H1 (cell line): Measurements from ENCODE around the gene CTSH. TPM values are rescaled to one million over a fixed set of nuclear protein-coding genes. Genes with fewer than 3 reads are reported as not detected.

Experiments used
- CTCF ChIA-PET: fragments of 300-600 bp; sonication (Branson Sonifier 250); formaldehyde crosslinking; loops from one replicate; lab custom pipeline; 2021; ENCODE audit not compliant: partially characterized antibody; lab: Charles Lee
- POLR2A ChIA-PET: fragments of 300-600 bp; sonication (Branson Sonifier 250); formaldehyde crosslinking; loops from one replicate; lab custom pipeline; 2021; ENCODE audit warnings: inconsistent platforms; ENCODE audit not compliant: partially characterized antibody; lab: Charles Lee
- DNase-seq, 2 experiments: peaks; one replicate each; pipeline versions ENCODE4 v3.0.0 to v3.0.0-alpha.2; 2010 to 2022; ENCODE audit warnings: low spot score in 2 of 2, low read depth in 1 of 2, mixed read lengths in 1 of 2
- FAIRE-seq: peaks from 2 replicates; lab custom pipeline; 2011; peaks lifted over from hg19 to GRCh38; lab: Jason Lieb, UNC
- H2AFZ ChIP-seq: 2 replicates; pipeline ENCODE4 v1.8.1; 2012; ENCODE audit warnings: low read length, inconsistent platforms
- H2AK5ac ChIP-seq: 2 replicates; pipeline ENCODE4 v1.6.1; 2013; ENCODE audit warnings: low read depth, low read length
- H2BK120ac ChIP-seq: replicated peaks from 2 replicates; pipeline ENCODE3; 2013; ENCODE audit warnings: low read depth, low read length, inconsistent platforms
- H2BK12ac ChIP-seq: 2 replicates; pipeline ENCODE4 v1.6.1; 2013; ENCODE audit warnings: low read depth, low read length
- H2BK15ac ChIP-seq: 2 replicates; pipeline ENCODE4 v1.6.1; 2013; ENCODE audit warnings: low read length
- H2BK20ac ChIP-seq: 2 replicates; pipeline ENCODE4 v1.6.1; 2013; ENCODE audit warnings: low read length
- H2BK5ac ChIP-seq: 2 replicates; pipeline ENCODE4 v1.6.1; 2013; ENCODE audit warnings: low read depth, low read length
- H3K14ac ChIP-seq: 2 replicates; pipeline ENCODE4 v1.6.1; 2013; ENCODE audit warnings: inconsistent platforms; ENCODE audit not compliant: insufficient read length
- H3K18ac ChIP-seq: 2 replicates; pipeline ENCODE4 v1.6.1; 2013; ENCODE audit warnings: low read length; ENCODE audit errors: extremely low read depth
- H3K23ac ChIP-seq: 2 replicates; pipeline ENCODE4 v1.6.1; 2013; ENCODE audit warnings: inconsistent platforms; ENCODE audit not compliant: insufficient read length
- H3K23me2 ChIP-seq: 2 replicates; pipeline ENCODE4 v1.6.1; 2013; ENCODE audit warnings: low read depth, low read length
- H3K27ac ChIP-seq: 2 replicates; pipeline ENCODE4 v1.6.1; 2011; ENCODE audit warnings: low read depth, low read length, inconsistent platforms
- H3K27me3 ChIP-seq, 4 experiments: replicated peaks in 1 of 4; 1 replicate in 1 of 4; 2 replicates in 3 of 4; pipeline versions ENCODE4 v1.6.1 to v1.8.1; 2011 to 2013; ENCODE audit warnings: low read length in 3 of 4, mild to moderate bottlenecking in 3 of 4, inconsistent platforms in 2 of 4, mixed read lengths in 2 of 4, moderate library complexity in 1 of 4; ENCODE audit not compliant: control insufficient read depth in 3 of 4, insufficient read depth in 3 of 4; ENCODE audit errors: extremely low read depth in 1 of 4
- H3K36me3 ChIP-seq, 4 experiments: 2 replicates each; pipeline versions ENCODE4 v1.6.1 to v1.8.1; 2011 to 2013; ENCODE audit warnings: mild to moderate bottlenecking in 4 of 4, low read length in 3 of 4, moderate library complexity in 2 of 4, control low read depth in 1 of 4, inconsistent platforms in 1 of 4; ENCODE audit not compliant: insufficient read depth in 4 of 4, control insufficient read depth in 2 of 4
- H3K4ac ChIP-seq: replicated peaks from 2 replicates; pipeline ENCODE3; 2013; ENCODE audit warnings: low read length, low read depth, mixed read lengths, inconsistent platforms; ENCODE audit not compliant: insufficient read length
- H3K4me1 ChIP-seq, 4 experiments: replicated peaks in 1 of 4; 1 replicate in 1 of 4; 2 replicates in 3 of 4; pipeline versions ENCODE4 v1.6.1 to v1.8.1; 2011 to 2013; ENCODE audit warnings: low read length in 3 of 4, inconsistent platforms in 2 of 4, mixed read lengths in 1 of 4; ENCODE audit not compliant: insufficient read depth in 4 of 4, control insufficient read depth in 3 of 4
- H3K4me2 ChIP-seq, 2 experiments: 2 replicates each; pipeline versions ENCODE4 v1.6.1 to v1.8.1; 2011 to 2013; ENCODE audit warnings: low read depth in 2 of 2, low read length in 2 of 2, control low read depth in 1 of 2, inconsistent platforms in 1 of 2, mild to moderate bottlenecking in 1 of 2; ENCODE audit not compliant: insufficient read depth in 1 of 2
- H3K4me3 ChIP-seq, 4 experiments: fragments of 200-600, 300-600 bp in 1 of 4; sonication (generic), shearing (Covaris generic), sonication (Bioruptor Twin) in 1 of 4; 2 replicates each; pipeline versions ENCODE4 v1.5.1 to v1.8.1; 2011 to 2016; ENCODE audit warnings: low read length in 4 of 4, low read depth in 3 of 4, control low read depth in 2 of 4, inconsistent platforms in 2 of 4, mild to moderate bottlenecking in 2 of 4, mixed read lengths in 1 of 4, moderate library complexity in 1 of 4; ENCODE audit not compliant: insufficient read depth in 2 of 4; ENCODE audit errors: extremely low read depth in 1 of 4
- H3K56ac ChIP-seq: replicated peaks from 2 replicates; pipeline ENCODE3; 2013; ENCODE audit warnings: low read depth, mild to moderate bottlenecking, mixed read lengths, low read length, inconsistent platforms; ENCODE audit not compliant: insufficient read length
- H3K79me1 ChIP-seq: 2 replicates; pipeline ENCODE4 v1.6.1; 2013; ENCODE audit warnings: low read depth, low read length, control low read depth
- H3K79me2 ChIP-seq, 2 experiments: 2 replicates each; pipeline versions ENCODE4 v1.6.1 to v1.8.1; 2012 to 2013; ENCODE audit warnings: low read length in 2 of 2, mild to moderate bottlenecking in 2 of 2, inconsistent platforms in 1 of 2; ENCODE audit not compliant: insufficient read depth in 2 of 2, control insufficient read depth in 1 of 2
- H3K9ac ChIP-seq, 4 experiments: replicated peaks in 1 of 4; 1 replicate in 1 of 4; 2 replicates in 3 of 4; pipeline versions ENCODE4 v1.6.1 to v1.8.1; 2011 to 2013; ENCODE audit warnings: low read depth in 3 of 4, low read length in 3 of 4, control low read depth in 2 of 4, mild to moderate bottlenecking in 2 of 4, moderate library complexity in 2 of 4, inconsistent platforms in 1 of 4; ENCODE audit errors: extremely low read depth in 1 of 4
- H3K9me3 ChIP-seq, 2 experiments: 2 replicates each; pipeline versions ENCODE4 v1.6.1 to v1.8.1; 2012 to 2013; ENCODE audit warnings: mild to moderate bottlenecking in 2 of 2, moderate library complexity in 2 of 2, control low read depth in 1 of 2, inconsistent platforms in 1 of 2, low read depth in 1 of 2, low read length in 1 of 2, mixed read lengths in 1 of 2; ENCODE audit not compliant: insufficient read depth in 2 of 2
- H4K20me1 ChIP-seq, 2 experiments: replicated peaks in 1 of 2; 2 replicates each; pipeline versions ENCODE3 to v1.8.1; 2011 to 2013; ENCODE audit warnings: inconsistent platforms in 2 of 2, low read length in 2 of 2, mild to moderate bottlenecking in 1 of 2; ENCODE audit not compliant: insufficient read depth in 2 of 2, control insufficient read depth in 1 of 2
- H4K5ac ChIP-seq: 2 replicates; pipeline ENCODE4 v1.6.1; 2013; ENCODE audit warnings: low read length, low read depth, mixed read lengths, inconsistent platforms; ENCODE audit not compliant: insufficient read length
- H4K8ac ChIP-seq: 2 replicates; pipeline ENCODE4 v1.8.0; 2013; ENCODE audit warnings: mild to moderate bottlenecking, moderate library complexity, low read length, inconsistent platforms; ENCODE audit not compliant: insufficient read depth; ENCODE audit errors: extremely low read depth
- H4K91ac ChIP-seq: replicated peaks from 2 replicates; pipeline ENCODE3; 2013; ENCODE audit warnings: low read length, mixed read lengths, inconsistent platforms; ENCODE audit not compliant: insufficient read length
- BRCA1 ChIP-seq: IDR thresholded peaks from 2 replicates; pipeline ENCODE4 v1.6.1; 2012; ENCODE audit warnings: low read depth, low read length, improper control_type of control experiment
- CBX5 ChIP-seq: fragments of 300-800, 300-1000 bp; sonication (generic); IDR thresholded peaks from 2 replicates; pipeline ENCODE4 v1.7.1; 2016; ENCODE audit warnings: antibody characterized with exemption, low read length, low read depth
- CTCF ChIP-seq, 3 experiments: IDR thresholded peaks; 1 replicate in 2 of 3; 2 replicates in 1 of 3; pipeline versions ENCODE4 v1.5.1 to v1.6.1; 2011; ENCODE audit warnings: low read length in 3 of 3, mild to moderate bottlenecking in 3 of 3, inconsistent platforms in 2 of 3, low read depth in 1 of 3, moderate library complexity in 1 of 3; ENCODE audit not compliant: insufficient read depth in 1 of 3; ENCODE audit errors: control extremely low read depth in 1 of 3
- E2F6 ChIP-seq: IDR thresholded peaks from 2 replicates; pipeline ENCODE4 v1.6.1; 2012; ENCODE audit warnings: inconsistent platforms
- EP300 ChIP-seq, 2 experiments: IDR thresholded peaks; 1 replicate in 1 of 2; 2 replicates in 1 of 2; pipeline ENCODE4 v1.6.1; 2011 to 2012; ENCODE audit warnings: low read depth in 2 of 2, low read length in 2 of 2, mild to moderate bottlenecking in 2 of 2, borderline replicate concordance in 1 of 2, inconsistent platforms in 1 of 2, moderate library complexity in 1 of 2
- KDM5A ChIP-seq: fragments of 200-600 bp; IDR thresholded peaks from 2 replicates; pipeline ENCODE4 v1.7.1; 2012; ENCODE audit warnings: mild to moderate bottlenecking, low read length, inconsistent platforms, mixed read lengths
- MAFK ChIP-seq: IDR thresholded peaks from 2 replicates; pipeline ENCODE4 v1.6.1; 2012; ENCODE audit warnings: low read depth, mild to moderate bottlenecking, improper control_type of control experiment, low read length
- NRF1 ChIP-seq: IDR thresholded peaks from 2 replicates; pipeline ENCODE4 v1.6.1; 2011; ENCODE audit warnings: mild to moderate bottlenecking, low read depth, low read length, improper control_type of control experiment
- POLR2A ChIP-seq, 2 experiments: IDR thresholded peaks; 1 replicate in 1 of 2; 2 replicates in 1 of 2; pipeline ENCODE4 v1.6.1; 2011; ENCODE audit warnings: low read depth in 2 of 2, low read length in 2 of 2, mild to moderate bottlenecking in 2 of 2; ENCODE audit errors: control extremely low read depth in 1 of 2
- SIN3A ChIP-seq, 2 experiments: IDR thresholded peaks in 1 of 2; conservative IDR thresholded peaks in 1 of 2; 2 replicates each; pipeline ENCODE4 v1.6.1; 2011 to 2012; ENCODE audit warnings: low read length in 2 of 2, improper control_type of control experiment in 1 of 2, low read depth in 1 of 2, mild to moderate bottlenecking in 1 of 2
- WGBS, 2 experiments: shearing (Covaris generic) in 1 of 2; methylation state at CpG; one replicate each; pipeline versions ENCODE4 v1.1.6 to v1.1.7; 2013 to 2015; ENCODE audit warnings: low lambda C conversion rate in 2 of 2, mixed read lengths in 2 of 2, inconsistent platforms in 1 of 2, low coverage in 1 of 2, missing lambda C conversion rate in 1 of 2; ENCODE audit not compliant: insufficient replicate concordance in 2 of 2, insufficient coverage in 1 of 2, insufficient read length in 1 of 2; ENCODE audit errors: extremely low coverage in 1 of 2, missing lambda C conversion rate in 1 of 2; 5-methylcytosine and 5-hydroxymethylcytosine counted together
- polyA plus RNA-seq, 7 experiments: library from polyadenylated mRNA; depleted of rRNA in 3 of 7; stranded (reverse) in 5 of 7; unstranded in 2 of 7; fragments of >200 nt in 5 of 7; fragments of 200-250 nt in 2 of 7; gene quantifications; 1 replicate in 5 of 7; 2 replicates in 1 of 7; 4 replicates in 1 of 7; pipeline versions ENCODE4 v1.2.1 to v1.2.3, GENCODE V29; 2011 to 2013; ENCODE audit warnings: missing spikeins in 2 of 7, mixed read lengths in 2 of 7
- total RNA-seq: library from RNA; stranded (reverse); fragmentation: NEBNext Ultra II Directional; extraction: Animal tissue kit (Norgen Biotek cat#: 25700); gene quantifications from 2 replicates; pipeline ENCODE4 v1.2.1, GENCODE V29; 2021

The CTSH gene
- total and polyA plus RNA-seq, 2 of the 8 experiments (the other 6 are each of a cell fraction or from before 2014, with no cell fraction given), result 34.0 to 36.8 TPM

- H3K9ac ChIP-seq, result no peak overlapping the region
- no peaks in the 10 kb centered on the region for H3K79me2 ChIP-seq
- no peaks in the 10 kb centered on the region for H3K27me3 ChIP-seq
- peak in 1 of 2 experiments; percentile 37 for DNase-seq
- no peak overlapping the region for H3K14ac ChIP-seq
- H3K27ac ChIP-seq, result no peak overlapping the region
- no peak overlapping the region for H2BK15ac ChIP-seq
- 93% methylated on average over 7 of the region's 7 CpGs; no CpG with 5 or more reads in 1 of the 2 experiments for WGBS, 2 experiments
- H2BK12ac ChIP-seq, result no peak overlapping the region
- no peak overlapping the region for H4K91ac ChIP-seq
- POLR2A ChIA-PET, result interaction anchor here (0.6 to 1.7 kb wide), 4 partner anchors 22 to 57 kb away, joined by 3 to 6 read pairs (median 3); partner anchors contain the start of gene CTSH
- no peak overlapping the region for H3K4me2 ChIP-seq
- CTCF ChIA-PET, result interaction anchor here (0.6 to 6.0 kb wide), 10 partner anchors 9 to 105 kb away, joined by 3 to 41 read pairs (median 4); partner anchors contain the start of gene CTSH
- H3K9me3 ChIP-seq, result no peaks in the 10 kb centered on the region
- peaks cover 0 to 3% of the 10 kb centered on the region in 2 experiments for H4K20me1 ChIP-seq
- no peak overlapping the region for H3K23ac ChIP-seq
- no peak overlapping the region for H4K8ac ChIP-seq
- no peak overlapping the region for H2BK20ac ChIP-seq
- H3K4ac ChIP-seq, result no peak overlapping the region
- H3K79me1 ChIP-seq, result 0 out of 2 replicates have a peak, but pooled peaks cover 2% of the 10 kb centered on the region
- peaks cover 0 to 31% (median 7%) of the 10 kb centered on the region in 4 experiments; a peak in 6 of 8 replicates for H3K36me3 ChIP-seq
- H3K4me3 ChIP-seq, result no peak overlapping the region
- H3K4me1 ChIP-seq, result no peaks in the 10 kb centered on the region
- H2AFZ ChIP-seq, result no peak overlapping the region
- H2AK5ac ChIP-seq, result no peak overlapping the region
- H3K18ac ChIP-seq, result no peak overlapping the region
- no peaks in the 10 kb centered on the region for H3K23me2 ChIP-seq
- no peak overlapping the region for H2BK120ac ChIP-seq
- H3K56ac ChIP-seq, result no peak overlapping the region
- FAIRE-seq, result no peak
- no peak overlapping the region for H2BK5ac ChIP-seq
- no peak overlapping the region for H4K5ac ChIP-seq
- TF ChIP-seq BRCA1, result no peak
- no peak for TF ChIP-seq E2F6
- no peak for TF ChIP-seq POLR2A (IDR thresholded peaks at IDR 0.05; ENCODE audit: control extremely low read depth in 1 of 2, low read depth in 2 of 2, low read length in 2 of 2)
- no peak for TF ChIP-seq MAFK
- no peak for TF ChIP-seq EP300 (IDR thresholded peaks at IDR 0.05; ENCODE audit: borderline replicate concordance in 1 of 2, low read depth in 2 of 2, low read length in 2 of 2)
- TF ChIP-seq CTCF (IDR thresholded peaks at IDR 0.05; ENCODE audit: control extremely low read depth in 1 of 3, insufficient read depth in 1 of 3, low read depth in 1 of 3, low read length in 3 of 3), result no peak
- TF ChIP-seq CBX5, result no peak
- TF ChIP-seq KDM5A, result no peak
- no peak for TF ChIP-seq SIN3A (conservative IDR thresholded peaks at IDR 0.05 in 1 of 2, IDR thresholded peaks at IDR 0.05 in 1 of 2; ENCODE audit: low read depth in 1 of 2, low read length in 2 of 2)
- no peak for TF ChIP-seq NRF1
Measured at GRCh38 chr15:78922527-78922926, 22.3 kb downstream of the CTSH start.
